HG03196 (cell line): ENCODE results near the gene RNF130.
"Not testable (repeated sequence)": the region's sequence is repeated elsewhere in the genome, so short reads cannot be mapped to it uniquely, and the experiment has no call there.

Experiments used
- ATAC-seq: cut with Tn5 transposase; IDR thresholded peaks from one replicate; pipeline ENCODE4 v1.9.1; 2021; ENCODE audit not compliant: unreplicated experiment

The RNF130 gene

DNA sequence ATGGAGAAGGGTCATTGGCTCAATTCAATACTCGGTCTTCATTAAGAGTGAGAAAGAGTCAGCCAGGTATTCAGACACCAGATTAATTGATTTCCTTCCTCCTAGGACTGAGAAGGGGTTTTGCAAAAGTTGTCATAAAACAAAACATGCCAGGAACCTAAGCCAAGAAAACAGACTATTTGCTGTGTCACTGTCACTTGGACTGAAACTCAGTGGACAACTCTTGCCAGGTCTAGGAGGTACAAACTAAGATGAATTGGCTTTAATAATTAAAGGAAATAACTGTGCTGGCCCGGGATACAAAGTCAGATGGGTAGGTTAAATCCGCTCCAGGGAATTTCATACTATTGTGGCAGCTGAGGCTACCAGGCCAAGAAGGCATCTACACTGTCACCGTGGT is 92.8 kb downstream of the RNF130 start:
- no peak for ATAC-seq

DNA sequence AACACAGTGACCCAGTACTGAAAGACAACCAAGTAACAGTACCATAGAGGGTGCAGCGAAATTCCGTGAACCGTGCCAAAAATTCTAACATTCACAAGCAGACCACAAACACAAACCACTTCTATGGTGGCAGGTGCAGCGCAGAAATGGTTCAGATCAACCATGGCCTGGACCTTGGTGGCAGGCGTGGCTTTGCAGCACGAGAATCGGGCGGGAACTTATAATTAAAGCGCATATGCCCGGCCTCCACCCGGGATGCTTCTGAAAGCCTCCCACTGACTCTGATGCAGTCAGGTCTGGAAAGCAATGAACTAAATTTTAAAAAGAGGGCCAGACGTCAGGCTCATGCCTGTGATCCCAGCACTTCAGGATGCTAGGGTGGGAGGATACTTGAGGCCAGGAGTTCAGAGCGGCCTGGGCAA is 95.8 kb downstream of the RNF130 start:
- no peak for ATAC-seq

DNA sequence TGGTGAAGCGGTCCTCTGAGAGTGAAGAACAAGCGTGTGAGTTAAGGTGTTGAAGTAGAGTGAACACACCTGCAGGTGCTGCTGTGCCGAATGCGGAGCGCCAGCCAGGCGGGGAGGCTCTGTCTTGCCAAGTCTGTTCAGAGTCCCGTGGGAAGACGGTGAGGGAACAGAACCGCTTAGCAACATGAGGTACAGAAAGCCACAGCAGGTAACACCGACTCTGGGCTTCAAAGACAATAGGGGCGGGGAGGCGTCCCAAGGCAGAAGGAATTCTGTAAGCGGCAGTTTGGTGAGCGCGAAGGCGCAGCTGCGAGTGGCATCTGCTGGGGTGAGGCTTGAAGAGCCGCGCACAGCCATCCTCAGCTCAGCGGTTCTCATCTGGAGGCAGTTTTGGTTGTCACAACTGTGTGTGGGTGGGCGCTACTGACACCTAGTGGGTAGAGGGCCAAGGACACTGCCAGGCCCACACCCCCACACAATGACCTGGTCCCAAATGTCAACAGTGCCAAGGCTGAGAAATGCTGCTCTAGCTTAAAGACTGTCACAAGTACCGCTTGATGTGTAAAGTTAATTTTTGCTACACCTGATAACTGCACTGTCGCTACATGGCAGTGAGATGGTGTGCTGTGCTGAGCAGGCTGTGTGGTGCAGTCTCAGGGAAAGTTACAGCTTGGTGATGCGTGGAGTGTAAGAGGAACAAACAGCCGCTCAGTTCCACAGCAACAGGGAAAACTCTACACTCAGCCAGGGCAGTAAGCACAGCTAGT is 96.4 kb downstream of the RNF130 start:
- ATAC-seq = peak; percentile 47

DNA sequence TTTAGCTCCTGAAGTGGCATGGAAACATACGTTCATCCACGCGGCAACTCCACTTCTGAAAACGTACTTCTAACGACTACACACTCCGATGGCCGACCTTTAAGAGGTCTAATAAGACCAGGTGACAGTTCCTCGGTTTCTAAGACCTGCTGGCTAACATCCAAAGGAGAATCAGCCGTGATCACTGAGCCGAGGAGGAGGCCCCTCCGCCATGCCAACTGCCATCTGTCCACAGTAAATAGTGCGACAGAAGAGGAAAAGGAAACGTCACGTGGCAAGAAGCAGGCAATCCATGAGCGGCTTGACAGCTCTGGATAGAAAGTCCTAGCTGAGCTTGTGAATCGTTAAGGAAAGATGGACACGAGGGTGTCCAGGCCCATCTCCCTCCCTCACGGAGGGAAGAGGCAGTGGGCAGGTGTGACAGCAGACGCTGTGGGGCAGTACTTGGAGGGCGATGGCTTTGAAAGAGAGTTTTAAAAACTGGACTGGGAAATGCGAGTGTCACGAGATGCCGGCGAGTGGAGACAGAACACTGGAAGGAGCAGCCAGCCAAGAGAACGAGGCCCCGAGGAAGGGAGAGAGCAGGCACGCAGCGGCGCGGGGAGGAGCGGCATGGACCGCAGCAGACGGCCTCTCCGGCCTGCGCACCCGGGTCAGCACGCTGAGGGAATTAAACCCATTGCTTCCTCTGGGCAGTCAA is 97.2 kb downstream of the RNF130 start:
- no peak for ATAC-seq

- no peak for ATAC-seq
Measured at GRCh38 chr5:179973391-179973790, 98.2 kb downstream of the RNF130 start.

DNA sequence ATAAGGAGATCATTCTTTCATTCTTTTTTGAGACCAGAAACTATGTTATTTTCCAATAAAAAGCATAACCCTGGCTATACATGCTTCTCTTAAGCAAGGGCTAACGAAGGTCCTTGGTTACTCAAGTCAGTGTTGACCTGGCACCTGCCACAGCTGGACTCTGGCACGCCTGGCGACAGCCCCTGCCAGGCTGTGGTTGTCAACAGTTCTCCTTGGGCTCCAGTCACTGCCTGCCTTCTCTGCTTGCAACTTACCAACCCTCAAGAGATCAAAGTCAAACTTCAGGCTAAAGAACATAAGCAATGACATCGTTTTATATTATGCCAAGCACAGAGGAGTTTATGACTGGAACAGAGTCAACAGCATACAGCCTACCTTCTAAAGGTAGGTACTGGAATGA is 102.4 kb downstream of the RNF130 start:
- ATAC-seq = no peak

DNA sequence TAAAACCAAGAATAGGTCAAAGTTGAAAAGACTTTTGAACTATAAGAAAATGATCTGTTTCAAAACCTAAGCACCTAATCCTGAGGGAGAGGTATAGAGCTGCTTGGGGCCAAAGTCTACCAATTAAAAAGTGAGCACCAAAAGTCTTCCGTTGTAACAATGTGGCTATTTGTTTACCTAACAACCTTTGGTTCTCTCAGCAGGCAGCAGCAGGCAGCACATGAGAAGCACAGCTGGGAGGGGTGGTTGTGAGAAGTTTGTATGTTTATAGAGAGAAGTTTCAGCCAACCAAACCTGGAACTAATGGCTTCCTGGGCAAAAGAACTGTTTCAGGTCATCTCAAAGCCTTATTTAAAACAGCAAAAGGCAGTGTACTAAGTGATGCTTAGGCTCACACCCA is 104.1 kb downstream of the RNF130 start:
- ATAC-seq = no peak

DNA sequence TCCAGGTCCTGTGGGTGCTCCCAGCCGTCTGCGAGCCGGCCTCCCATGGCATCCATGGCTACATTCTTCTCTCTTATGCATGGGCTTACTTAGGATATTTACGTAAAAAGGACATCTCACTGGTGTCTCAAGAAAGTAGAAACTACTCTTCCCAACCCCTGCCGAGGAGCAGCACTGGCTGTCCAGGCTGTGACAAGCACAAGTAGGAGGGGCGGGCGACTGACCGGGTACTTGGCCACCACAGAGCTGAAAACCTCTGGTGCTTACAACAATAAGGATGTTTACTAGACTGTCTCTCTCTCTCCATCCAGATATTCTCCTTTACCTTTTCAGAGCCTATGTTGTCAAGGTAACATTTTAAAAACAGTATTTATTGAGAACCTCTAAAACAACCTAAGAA is 107.5 kb downstream of the RNF130 start:
- no peak for ATAC-seq

DNA sequence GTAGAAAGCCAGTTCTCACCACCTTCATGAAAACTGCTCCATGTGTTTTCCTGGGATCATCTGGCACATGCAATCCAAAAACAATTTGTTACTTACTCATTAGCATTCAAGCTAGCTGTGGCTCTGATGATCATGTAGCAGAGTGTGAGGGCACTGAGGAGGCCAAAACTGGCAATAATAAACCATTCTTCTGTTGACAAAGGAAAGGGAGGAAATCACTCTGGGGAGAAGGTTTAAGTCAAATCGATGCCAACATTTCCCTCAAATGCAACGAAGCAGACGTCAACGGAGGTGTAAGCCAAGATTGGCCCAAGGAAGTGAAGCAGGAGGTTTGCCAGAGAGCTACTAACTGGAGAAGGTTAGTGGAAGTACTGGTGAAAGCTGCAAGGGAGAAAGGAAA is 108.2 kb downstream of the RNF130 start:
- no peak for ATAC-seq

DNA sequence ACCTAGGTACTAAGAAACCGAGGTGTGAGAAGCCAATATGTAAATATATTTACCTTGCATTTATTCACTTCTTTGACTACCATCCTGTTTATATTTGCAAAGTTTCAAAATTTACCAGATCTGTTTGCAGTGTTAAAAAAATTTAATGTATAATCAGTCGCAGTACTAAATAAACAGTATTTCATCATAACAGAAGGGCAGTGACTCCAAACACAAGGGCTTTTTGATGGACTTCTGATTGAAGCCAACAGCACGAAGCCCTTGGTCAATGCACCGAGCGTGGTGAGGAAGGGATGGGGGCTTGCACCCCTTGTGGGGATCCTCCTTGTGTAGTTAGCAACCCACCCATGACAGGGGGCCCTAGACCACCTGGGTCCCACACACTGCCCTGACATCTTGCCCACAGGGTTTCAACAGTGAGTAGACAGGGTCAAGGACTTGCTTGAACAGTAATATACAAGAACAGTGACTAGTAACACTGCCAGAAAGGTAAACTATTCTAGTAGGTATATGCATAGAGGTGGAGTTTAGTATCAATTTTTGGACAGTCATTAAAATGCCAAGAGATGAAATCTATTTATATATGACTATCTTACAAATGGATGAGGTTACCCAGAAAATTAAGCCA is 111.2 kb downstream of the RNF130 start:
- no peak for ATAC-seq

- no peak for ATAC-seq
Measured at GRCh38 chr5:179959641-179960040, 111.9 kb downstream of the RNF130 start.

GRCh38 chr5:179959118-179959517 is 112.4 kb downstream of the RNF130 start:
- ATAC-seq = not testable (repeated sequence)

DNA sequence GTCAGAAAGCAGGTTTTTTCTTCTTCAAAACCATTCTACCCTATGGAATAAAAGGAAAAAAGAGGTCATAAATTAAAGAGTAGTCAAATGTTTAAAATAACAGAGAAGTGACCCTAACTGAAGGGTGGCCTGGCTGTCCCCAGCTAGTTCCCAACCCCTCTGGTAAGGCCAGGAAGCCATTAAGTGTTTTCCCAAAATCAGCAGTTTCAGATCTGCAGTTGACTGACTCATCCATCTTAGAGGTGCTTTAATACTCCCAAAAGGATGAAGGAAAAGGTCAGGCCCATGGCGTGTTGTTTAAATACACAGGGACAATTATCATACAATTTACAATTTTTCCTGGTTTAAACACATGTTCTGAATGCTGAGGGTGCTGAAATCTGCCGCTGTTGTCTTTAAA is 115.9 kb downstream of the RNF130 start:
- no peak for ATAC-seq

GRCh38 chr5:179955062-179955461 is 116.5 kb downstream of the RNF130 start:
- no peak for ATAC-seq

DNA sequence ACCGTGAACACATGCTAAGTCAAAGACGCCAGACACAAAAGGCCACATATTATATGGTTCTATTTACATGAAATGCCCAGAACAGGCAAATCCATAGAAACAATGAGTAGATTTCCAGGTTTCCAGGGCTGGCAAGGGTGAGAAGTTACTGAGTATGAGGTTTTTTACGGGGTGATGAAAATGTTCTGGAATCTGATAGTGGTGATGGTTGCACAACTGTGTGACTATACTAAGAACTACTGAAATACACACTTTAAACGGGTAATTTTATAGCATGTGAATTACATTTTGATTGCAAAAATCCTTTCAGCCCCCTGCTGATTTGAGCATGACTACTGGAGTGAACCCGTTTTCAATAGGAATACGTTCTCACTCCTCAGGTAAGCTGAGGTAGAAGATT is 117.1 kb downstream of the RNF130 start:
- ATAC-seq = no peak

- ATAC-seq = no peak
Measured at GRCh38 chr5:179953987-179954386, 117.6 kb downstream of the RNF130 start.

GRCh38 chr5:179936976-179937681 is 134.4 kb downstream of the RNF130 start:
- ATAC-seq = no peak

DNA sequence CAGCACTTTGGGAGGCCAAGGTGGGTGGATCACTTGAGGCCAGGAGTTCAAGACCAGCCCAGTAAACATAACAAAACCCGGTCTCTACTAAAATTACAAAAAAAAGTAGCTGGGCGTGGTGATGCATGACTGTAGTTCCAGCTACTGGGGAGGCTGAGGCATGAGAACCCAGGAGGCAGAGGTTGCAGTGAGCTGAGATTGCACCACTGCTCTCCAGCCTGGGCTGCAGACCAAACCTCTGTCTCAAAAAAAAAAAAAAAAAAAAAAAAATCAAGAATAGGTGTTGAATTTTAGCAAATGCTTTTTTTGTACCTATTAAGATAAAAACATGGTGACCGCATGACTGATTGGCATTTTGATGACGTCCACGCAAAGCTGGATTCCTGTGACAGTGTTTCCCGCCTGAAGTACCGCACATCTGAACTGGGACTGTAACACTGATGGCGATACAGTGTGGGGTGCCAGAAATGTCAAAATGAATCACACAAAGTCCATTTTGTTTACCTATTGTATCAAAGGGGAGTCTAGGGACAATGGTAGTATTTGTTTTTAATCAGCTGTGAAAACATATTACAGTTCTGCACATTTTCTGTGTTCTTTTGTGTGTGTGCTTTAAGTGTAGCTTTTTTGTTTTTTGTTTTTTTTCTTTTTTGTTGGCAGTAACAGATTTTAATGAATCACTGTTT is 140.6 kb downstream of the RNF130 start:
- no peak for ATAC-seq

DNA sequence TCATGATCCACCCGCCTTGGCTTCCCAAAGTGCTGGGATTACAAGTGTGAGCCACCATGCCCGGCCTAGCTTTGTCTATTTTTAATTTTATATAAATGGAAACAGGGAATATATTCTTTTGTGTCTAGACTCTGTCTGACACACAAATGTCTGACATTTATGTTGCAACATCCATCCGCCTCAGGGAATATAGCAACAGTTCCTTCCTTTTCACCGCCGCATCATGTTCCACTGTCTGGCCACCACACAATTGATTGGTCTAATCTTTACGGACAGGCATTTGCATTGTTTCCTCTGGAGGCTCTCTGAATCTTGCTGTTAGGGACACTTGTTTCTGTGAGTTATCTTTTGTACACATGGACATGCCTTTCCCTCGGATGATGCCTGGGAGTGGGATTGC is 143.7 kb downstream of the RNF130 start:
- no peak for ATAC-seq

- no peak for ATAC-seq
Measured at GRCh38 chr5:179926657-179927056, 144.9 kb downstream of the RNF130 start.

DNA sequence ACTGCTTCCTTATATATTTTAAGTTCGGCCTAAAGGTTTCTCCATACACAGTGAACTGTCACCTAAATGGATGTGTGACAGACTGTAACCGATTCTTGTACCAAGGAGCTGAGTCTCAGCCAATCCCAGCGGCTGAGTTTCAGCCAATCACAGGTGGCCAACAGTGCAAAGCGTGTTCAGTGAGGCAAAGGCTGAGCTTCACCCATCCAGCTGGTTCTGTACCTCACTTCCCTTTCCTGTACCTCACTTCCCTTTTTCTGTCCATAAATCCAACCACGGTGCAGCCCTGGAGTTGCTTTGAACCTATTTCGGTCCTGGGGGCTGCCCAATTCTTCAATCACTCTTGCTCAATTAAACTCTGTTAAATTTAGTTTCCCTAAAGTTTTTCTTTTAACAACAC is 148.1 kb downstream of the RNF130 start:
- ATAC-seq = no peak
